AML-193 (cell line): ENCODE data around the gene SLC25A22.

Experiments
- DNase-seq, 2 experiments: peaks; one replicate each; lab custom pipeline; 2025; lab: John Stamatoyannopoulos, UW

The SLC25A22 gene

GRCh38 chr11:798093-798713, at the start of gene SLC25A22:
Gene SLC25A22 (minus strand): TSS chr11:798281. CDS start chr11:795006, 3,275 bp downstream.
- DNase-seq = peak; percentile 50 to 66

- DNase-seq = no peak
These were observed 49.8 kb upstream of the SLC25A22 start for GRCh38 chr11:847876-848275.

DNA sequence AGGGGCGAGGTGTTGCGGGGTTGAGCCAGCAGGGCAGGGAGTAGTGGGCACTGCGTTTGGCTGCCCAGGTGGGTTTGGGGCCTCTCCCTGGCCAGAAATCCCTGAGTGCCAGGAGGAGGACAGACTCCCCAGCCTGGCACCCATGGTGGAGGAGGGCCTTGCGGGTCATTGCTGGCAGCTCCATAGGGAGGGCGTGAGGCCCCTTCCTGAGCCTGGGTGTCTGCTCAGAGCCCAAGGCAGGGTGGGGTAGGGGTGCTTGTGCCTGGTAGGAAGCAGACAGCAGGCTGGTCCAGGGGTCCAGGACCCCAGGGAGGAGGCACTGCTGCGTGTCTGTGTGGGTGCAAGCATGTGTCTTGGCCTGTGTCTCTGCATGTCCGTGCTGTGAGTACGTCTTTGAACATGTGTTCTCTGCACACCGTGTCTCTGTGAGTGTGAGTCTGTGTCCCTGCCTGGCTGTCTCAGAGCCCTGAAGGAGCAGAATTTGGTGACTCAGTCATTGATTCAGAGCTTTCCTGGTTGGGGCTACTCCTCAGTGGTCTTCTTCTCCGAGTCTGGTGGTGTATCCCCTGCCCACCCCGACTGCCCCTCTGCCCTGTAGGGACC, 48.5 kb upstream of the SLC25A22 start:
- DNase-seq = no peak

DNA sequence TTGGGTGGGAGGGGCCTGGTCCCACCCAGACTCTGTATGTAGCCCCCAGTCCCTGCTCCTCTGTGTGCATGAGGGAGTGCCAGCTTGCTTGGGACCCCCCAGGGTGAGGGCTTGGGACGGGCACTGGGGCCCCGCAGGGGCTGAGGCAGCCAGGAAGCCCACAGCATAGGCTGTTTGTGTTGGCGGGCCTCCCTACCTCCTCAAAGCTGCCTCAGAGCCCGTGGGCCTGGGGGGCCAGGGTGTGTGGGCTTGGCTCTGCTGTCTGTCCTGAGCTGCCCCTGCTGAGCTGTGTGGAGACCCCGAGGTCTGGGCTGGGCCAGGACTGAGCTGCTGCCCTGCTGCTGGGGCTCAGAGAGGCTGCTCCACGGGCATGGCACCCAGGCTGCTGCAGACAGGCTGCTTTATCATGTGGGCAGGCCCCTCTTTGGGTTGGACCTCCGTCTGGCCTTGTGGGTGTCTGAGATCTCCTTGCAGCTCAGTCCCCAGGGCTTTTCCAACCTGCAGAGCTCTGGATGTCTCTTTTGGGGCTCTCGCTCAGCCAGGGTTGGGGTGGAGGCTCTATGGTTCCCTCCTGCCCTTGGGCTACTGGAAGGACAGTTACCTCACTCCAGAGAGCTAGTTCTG, 47.9 kb upstream of the SLC25A22 start:
- no peak for DNase-seq

DNA sequence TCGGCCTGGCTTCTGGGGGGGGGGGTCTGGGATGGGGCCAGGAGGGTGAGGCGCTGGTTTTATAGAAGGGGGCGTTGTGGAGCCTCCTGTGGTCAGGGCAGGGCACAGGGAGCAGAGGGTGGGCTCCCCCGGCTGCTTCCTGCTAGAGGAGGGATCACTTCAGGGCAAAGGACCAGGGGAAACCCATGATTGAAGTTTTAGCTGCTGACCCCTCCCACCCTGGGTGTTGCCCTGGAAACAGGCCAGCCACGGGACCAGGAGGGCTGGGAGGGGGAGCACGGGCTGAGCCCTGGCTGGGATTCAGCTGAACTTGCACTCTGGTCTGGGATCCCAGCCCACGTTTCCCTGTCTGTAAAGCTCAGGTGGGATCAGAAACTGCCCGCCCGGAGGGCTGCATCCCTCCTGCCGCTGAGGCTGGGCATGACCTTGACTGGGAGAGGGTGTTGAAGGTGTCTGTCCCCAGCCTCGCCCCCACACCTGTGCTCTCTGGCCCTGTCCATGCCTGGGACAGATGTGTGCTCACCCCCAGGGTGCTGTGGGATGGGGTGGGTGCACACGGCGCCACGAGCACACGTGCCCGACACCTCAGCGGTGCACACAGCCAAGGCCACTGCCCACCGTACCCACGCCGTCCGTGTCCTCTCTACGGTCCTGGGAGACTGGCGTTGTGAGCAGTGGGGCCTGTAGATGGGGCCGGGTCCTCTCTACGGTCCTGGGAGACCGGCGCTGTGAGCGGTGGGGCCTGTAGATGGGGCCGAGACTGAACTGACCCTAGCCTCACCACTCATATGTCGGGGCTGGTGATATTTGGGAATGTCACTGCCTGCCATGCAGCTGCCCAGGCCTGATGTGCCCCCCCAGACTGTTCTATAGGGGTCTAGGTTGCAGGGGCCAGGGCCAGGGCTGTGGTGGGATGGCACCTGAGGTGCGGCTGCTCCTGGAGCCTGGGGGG, 46.9 kb upstream of the SLC25A22 start:
- peak; percentile 12 to 44 for DNase-seq

DNA sequence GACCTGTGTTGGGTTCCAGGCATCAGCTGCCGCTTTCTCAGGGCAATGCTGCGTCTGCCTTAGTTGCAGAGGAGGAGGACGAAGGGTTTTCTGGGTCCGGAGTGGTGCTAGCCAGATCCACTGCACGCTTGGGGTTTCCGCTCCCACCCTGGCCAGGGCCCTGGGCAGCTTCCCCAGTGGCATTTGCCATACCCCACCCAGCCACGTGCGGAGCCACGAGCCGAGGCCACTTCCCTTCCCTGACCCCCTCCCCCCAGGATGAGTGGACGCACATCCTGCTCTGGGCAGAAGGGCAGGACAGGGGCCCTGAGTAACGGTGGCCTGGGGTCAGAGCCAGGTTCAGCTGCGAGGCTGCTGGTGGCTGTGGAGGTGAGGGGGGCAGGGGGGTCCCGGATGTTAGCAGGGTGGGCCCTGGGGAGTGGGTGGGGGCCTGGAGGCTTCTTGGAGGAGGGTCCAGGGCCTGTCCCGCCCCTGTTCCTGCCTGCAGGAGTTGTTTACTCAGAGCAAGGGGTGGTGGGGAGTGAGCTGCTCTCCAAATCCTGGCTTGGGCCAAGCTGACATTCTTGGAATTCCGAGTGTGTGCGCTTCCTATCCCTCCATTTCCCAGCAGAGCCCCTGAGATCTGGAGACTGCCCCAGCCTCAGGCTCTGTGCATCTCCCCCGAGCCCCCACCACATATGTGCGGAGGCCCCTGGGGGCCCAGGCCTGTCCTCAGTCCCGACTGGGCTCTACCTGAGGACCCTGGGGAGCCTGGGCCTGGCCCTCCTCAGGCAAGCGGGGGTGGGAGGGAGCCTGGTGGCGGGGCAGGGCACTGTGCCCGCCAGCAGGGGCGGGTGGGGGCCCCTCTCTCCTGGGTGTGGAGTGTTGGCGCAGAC, 46.0 kb upstream of the SLC25A22 start:
- peak; percentile 44 to 52 for DNase-seq

DNA sequence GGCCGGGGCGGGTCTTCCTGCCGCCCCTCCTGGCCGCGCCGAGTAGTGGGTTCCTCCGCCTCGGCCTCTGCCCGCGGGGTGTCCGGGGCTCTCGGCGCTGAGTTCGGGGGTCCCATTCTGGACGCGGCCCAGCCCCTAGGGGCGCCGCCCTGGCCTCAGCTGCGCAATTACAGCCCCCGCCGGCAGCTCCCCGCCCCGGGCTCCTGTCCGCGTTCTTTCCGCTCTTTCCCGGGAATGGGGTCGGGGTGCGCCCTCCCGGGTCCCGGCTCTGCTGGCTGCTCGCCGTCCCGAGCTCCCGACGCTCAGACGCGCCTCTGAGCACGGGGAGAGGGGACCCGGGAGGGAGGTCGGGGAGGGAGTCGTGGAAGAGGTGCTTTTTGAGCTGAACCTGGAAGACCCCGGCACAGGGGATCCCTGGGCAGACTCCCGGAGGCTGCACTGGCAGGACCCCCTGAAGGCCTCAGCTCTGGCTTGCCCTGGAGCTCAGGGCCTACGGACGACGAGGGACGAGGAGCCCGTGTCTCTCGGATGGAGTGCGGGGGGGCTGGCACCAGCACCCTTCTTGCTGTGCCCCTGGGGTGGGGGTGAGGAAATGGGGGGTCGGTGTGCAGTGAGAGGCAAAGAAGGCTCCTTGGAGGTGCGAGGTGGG, 45.1 kb upstream of the SLC25A22 start:
- DNase-seq = no peak

DNA sequence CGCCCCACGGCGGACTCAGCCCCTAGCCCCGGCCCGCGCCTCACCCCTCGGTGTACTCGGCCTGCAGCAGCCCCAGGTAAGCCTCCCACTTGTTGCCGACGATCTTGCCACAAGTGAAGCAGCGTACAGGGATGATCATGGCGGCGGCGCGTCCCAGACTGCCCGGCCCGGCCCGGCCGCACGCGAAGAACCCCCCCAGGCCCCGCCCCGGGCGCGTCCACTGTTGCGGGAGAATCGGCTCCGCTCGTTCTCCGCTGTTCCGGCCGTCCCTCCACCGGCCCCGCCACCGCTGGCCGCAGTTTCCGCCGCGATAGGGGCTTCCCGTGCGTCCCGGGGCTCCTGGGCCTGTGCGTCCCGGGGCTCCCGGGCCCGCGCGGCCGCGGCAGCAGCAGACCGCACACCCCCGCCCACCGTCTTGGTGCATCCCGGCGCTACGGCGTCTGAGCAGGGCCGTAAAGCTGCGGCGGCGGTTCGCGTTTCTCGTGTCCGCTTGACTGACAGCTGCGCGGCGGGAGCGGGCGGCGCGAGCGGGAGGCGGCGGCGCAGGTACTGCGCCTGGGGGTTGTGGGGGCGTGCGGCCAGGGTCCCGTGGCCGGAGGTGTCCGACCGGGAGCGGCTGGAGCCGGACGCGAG, 44.4 kb upstream of the SLC25A22 start, which contains the start of the genes POLR2L and TSPAN4:
POLR2L (minus strand) TSS at position 160 of the 633 bp plus-strand sequence; CDS start at position 139, 21 bp downstream.
TSPAN4 (plus strand) TSS at position 483 of the 633 bp plus-strand sequence. CDS start 7,453 bp downstream, outside the sequence.
- DNase-seq = peak; percentile 69

DNA sequence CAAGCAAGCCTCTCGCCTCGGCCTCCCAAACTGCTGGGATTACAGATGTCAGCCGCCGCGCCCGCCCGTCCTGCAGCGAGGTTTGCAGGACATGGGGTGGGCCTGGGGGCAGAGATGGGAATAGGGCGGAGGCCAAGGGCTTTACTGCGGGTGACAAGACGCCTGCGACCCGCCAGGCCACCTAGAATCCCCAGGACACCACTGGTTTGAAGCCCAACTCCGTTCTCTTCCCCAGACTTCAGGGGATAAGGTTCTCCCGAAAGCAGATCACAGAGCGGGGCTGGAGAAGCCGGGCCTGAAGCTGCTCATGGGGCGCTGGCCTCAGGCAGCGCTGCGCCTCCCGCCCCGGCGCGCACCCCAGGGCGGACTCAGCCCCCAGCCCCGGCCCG, 43.9 kb upstream of the SLC25A22 start:
- no peak for DNase-seq

GRCh38 chr11:839875-840617, 42.0 kb upstream of the SLC25A22 start:
- peak; percentile 19 to 28 for DNase-seq

DNA sequence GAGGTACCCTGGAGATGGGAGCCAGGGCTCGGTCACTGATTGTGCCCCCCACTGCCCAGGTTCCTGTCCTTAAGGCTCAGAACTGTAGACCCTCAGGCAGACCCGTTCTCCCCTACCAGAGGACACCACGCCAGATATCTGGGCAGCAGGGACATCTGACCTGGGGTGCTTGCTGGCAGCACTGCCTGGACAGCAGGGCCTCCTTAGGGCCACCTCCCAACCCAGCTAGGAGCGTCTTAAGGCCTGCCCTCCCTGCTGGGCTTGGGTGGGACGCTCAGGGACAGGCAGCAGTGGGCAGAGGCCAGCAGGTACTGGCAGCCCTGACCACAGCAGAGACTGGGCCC, 41.2 kb upstream of the SLC25A22 start:
- DNase-seq = no peak

- DNase-seq = no peak
These were observed 40.6 kb upstream of the SLC25A22 start for GRCh38 chr11:838441-839279.

GRCh38 chr11:837990-838307, 39.9 kb upstream of the SLC25A22 start:
- no peak for DNase-seq

DNA sequence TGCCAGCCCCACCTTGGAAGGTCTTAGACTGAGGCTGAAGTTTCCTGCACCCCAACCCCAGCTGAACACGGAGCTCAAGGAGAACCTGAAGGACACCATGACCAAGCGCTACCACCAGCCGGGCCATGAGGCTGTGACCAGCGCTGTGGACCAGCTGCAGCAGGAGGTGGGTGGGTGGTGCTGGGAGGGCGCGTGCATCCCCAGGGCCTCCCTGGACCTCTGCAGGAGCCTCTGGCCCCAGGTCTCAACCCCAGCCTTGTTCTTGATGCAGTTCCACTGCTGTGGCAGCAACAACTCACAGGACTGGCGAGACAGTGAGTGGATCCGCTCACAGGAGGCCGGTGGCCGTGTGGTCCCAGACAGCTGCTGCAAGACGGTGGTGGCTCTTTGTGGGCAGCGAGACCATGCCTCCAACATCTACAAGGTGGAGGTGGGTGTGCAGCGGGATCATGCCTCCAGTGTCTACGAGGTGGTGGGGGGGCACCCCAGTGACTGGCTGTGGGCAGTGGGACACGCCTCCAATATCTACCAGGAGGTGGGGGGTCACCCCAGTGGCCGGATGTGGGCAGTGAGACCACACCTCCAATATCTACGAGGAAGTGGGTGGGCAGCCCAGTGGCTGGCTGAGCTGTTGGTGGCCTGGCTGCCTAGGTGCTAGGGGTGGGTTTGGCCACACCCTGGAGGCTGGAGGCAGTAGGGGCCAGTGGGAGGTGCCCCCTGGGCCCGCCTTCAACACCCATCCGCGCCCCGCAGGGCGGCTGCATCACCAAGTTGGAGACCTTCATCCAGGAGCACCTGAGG, 39.3 kb upstream of the SLC25A22 start:
- DNase-seq = no peak

DNA sequence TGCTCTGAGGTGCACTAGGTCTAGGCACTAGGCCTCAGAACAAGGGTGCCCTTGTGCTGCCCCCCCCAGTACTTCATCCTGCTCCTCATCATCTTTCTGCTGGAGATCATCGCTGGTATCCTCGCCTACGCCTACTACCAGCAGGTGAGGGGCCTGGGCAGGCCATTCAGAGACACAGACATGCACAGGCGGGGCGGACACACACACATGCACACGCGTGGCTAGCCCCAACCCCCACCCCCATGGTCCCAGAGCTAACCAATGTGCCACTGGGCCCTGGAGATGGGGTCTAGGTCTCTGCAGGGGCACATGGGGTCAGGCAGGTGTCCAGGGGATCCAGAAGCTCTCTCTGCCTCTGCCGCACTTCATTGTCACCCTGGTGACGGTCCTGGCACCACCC, 38.6 kb upstream of the SLC25A22 start:
- no peak for DNase-seq

DNA sequence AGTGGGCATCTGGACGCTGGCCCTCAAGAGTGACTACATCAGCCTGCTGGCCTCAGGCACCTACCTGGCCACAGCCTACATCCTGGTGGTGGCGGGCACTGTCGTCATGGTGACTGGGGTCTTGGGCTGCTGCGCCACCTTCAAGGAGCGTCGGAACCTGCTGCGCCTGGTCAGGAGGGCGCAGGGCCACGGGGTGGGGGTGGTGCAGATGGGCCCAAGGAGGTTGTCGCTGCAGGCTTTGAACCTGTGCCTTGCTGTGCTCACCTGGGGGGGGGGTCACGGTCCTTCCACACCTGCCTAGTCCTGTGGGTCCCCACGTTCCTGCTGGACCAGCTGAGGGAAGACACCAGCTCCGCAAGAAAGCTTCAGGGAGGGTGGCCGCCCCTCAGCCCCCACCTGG, 38.2 kb upstream of the SLC25A22 start:
- no peak for DNase-seq

- peak; percentile 19 to 23 for DNase-seq
These were observed 36.6 kb upstream of the SLC25A22 start for GRCh38 chr11:834371-835316.
